ENCODE data around the gene KRTAP5-8.
"Not testable (repeated sequence)": the region's sequence is repeated elsewhere in the genome, so short reads cannot be mapped to it uniquely, and the experiment has no call there.

Gene KRTAP5-8

GRCh38 chr11:71574418-71574817 is 36.6 kb downstream of the KRTAP5-8 start:
- no peak for DNase-seq (ENCODE audit: low read depth)

- no peak for DNase-seq (ENCODE audit: low read depth)
Measured at GRCh38 chr11:71575723-71576424, 38.0 kb downstream of the KRTAP5-8 start.

- DNase-seq (ENCODE audit: low read depth): not testable (repeated sequence)
Measured at GRCh38 chr11:71576688-71577465, 39.1 kb downstream of the KRTAP5-8 start.

DNA sequence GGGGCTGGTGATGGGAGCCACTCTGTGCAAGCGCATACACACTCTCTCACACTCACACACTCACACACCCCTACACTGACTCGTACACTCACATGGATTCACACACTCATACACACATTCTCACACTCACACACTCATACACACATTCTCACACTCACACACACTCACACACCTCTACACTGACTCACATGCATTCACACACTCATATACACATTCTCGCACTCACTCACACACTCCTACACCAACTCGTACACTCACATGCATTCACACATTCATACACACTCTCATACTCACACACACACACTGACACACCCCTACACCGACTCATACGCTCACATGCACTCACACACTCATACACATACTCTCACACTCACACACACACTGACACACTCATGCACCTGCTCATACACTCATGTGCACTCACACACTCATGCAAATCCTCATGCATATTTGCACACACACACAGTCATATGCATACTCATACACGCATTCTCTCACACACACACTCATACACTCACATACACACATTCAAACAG is 39.7 kb downstream of the KRTAP5-8 start:
- DNase-seq (ENCODE audit: low read depth): no peak

- DNase-seq (ENCODE audit: low read depth): not testable (repeated sequence)
Measured at GRCh38 chr11:71579513-71579912, 41.7 kb downstream of the KRTAP5-8 start.

DNA sequence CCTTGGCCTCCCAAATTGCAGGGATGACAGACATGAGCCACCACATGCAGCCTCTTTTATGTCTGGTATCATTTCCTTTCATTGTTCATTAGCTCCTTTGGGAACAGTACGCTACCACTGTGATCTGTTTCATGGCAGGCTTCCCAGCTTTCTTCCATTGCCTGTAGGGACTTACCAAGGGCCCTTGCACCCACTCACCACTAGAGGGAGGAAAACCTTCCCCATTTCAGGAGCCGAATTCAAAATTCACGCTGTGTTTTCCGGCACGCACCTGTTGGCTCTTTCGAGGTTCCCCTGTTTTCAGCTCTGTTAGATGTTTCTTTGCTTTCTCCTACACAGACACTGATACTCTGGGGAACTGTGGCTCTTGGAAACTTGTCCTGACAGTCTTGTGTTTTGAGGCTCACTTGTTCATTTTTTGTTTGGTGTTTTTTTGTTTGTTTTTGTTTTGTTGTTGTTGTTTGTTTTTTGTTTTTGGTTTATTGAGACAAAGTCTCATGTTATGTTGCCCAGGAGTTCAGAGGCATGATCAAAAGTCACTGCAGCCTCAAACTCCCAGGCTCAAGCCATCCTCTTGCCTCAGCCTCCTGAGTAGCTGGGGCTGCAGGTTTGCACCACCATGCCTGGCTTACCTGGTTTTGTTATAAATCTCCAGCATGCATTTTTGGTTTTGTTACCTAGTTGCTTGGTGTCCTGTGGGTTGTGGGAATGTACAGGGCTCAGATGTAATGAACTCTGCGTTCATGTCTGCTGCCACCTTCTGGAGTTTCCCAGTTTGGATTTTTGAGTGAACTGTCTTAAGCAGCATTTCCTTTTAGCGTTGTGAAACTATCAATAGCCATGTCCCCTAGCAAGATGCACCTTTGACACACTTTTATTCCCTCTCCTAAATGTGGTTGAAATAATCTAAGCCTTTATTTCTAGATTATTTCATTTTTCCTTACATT is 42.5 kb downstream of the KRTAP5-8 start:
- no peak for DNase-seq (ENCODE audit: low read depth)

DNA sequence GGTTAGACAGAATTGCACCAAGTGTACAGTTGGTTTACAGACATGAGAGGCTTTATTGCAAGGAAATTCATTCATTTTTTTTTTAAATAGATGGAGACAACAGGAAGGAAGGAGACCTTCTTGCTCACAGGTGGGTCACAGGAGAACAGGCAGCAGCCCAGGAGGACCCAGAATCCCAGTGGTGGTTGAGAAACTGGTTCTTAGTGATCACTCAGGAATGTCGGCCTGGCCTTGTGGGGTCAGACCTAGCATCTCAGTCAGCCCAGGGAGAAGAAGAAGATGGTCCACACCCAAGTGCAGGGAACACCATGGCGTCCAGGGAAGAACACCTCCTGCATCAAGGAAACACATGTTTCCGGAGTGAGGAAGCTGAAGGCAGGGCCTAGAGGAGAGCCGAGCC is 44.0 kb downstream of the KRTAP5-8 start:
- no peak for DNase-seq (ENCODE audit: low read depth)

GRCh38 chr11:71582309-71582895 is 44.6 kb downstream of the KRTAP5-8 start, which contains the start of gene KRTAP5-11:
Gene KRTAP5-11 (minus strand): TSS chr11:71582875. CDS start chr11:71582837, 38 bp downstream.
- no peak for DNase-seq (ENCODE audit: low read depth)

DNA sequence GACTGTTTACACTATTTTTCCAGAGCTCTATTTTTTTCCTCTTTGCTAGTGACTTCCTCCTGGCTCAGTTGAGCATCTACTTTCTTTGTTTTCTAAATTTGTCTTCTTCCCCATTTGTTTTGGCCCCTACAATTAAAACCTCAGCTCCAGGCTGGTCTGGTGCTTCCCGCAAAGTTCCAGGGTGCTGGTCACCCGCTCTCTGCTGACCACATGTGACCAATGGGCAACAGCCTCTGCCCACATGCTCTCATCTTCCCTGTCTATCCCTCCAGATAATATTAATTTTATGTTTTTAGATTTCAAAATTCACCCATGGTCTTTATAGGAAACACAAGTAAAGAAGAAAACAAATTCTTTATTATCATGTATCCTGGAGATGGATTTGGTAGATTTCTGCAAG is 45.1 kb downstream of the KRTAP5-8 start:
- not testable (repeated sequence) for DNase-seq (ENCODE audit: low read depth)

GRCh38 chr11:71585673-71586072 is 47.8 kb downstream of the KRTAP5-8 start:
- not testable (repeated sequence) for DNase-seq (ENCODE audit: low read depth)

- not testable (repeated sequence) for DNase-seq (ENCODE audit: low read depth)
Measured at GRCh38 chr11:71588314-71588713, 50.5 kb downstream of the KRTAP5-8 start.
